K562 (cell line): Measurements from ENCODE around the gene FRMPD2. TPM values are rescaled to one million over a fixed set of nuclear protein-coding genes. Genes with fewer than 3 reads are reported as not detected.
A peak's percentile ranks its signal among the peaks of the same experiment; 100 is the strongest.

Experiments used
- ATAC-seq: fragments of 200-7000 bp; cut with Tn5 transposase; 3 replicates; pipeline ENCODE4 v1.9.1; 2020; ENCODE audit warnings: moderate library complexity
- BruUV-seq: library from RNA; stranded (reverse); fragments of 400-500 nt; replicated peaks from 2 replicates; lab custom pipeline; 2021; lab: Mats Ljungman, UMichigan
- CTCF ChIA-PET: fragments of 300-600 bp; formaldehyde crosslinking; extraction: SDS; loops from one replicate; lab custom pipeline; 2021; ENCODE audit warnings: low intra/inter-chr PET ratio; lab: Yijun Ruan, JAX
- POLR2A ChIA-PET: fragments of 300-600, 350-650 bp; sonication (Branson Sonifier 250); formaldehyde crosslinking; extraction: SDS; loops from one replicate; lab custom pipeline; 2021; ENCODE audit warnings: antibody characterized with exemption, inconsistent platforms; lab: Yijun Ruan, JAX
- DNase-seq, 4 experiments: peaks; one replicate each; pipeline versions ENCODE4 v3.0.0 to v3.0.0-alpha.2; 2011 to 2018; ENCODE audit warnings: low spot score in 3 of 4, mixed read lengths in 3 of 4; ENCODE audit errors: extremely low read depth in 1 of 4
- FAIRE-seq: peaks from 2 replicates; lab custom pipeline; 2011; peaks lifted over from hg19 to GRCh38; lab: Jason Lieb, UNC
- H2AFZ ChIP-seq: 2 replicates; pipeline ENCODE4 v1.6.0; 2011; ENCODE audit warnings: low read depth, low read length, control low read depth, inconsistent platforms
- H3K27ac ChIP-seq: fragments of 200-600 bp; 3 replicates; pipeline ENCODE4 v1.8.0; 2011; ENCODE audit warnings: low read depth, mild to moderate bottlenecking, control low read depth, inconsistent platforms, low read length, moderate library complexity, mixed read lengths; ENCODE audit errors: extremely low read depth
- H3K27me3 ChIP-seq, 2 experiments: fragments of 300-600 bp in 1 of 2; 2 replicates in 1 of 2; 3 replicates in 1 of 2; pipeline versions ENCODE4 v1.6.0 to v1.8.0; 2011; ENCODE audit warnings: inconsistent platforms in 2 of 2, low read length in 2 of 2, mild to moderate bottlenecking in 1 of 2, mixed read lengths in 1 of 2, moderate library complexity in 1 of 2; ENCODE audit not compliant: control insufficient read depth in 2 of 2, insufficient read depth in 2 of 2
- H3K36me3 ChIP-seq: fragments of 300-600 bp; 3 replicates; pipeline ENCODE4 v1.8.0; 2011; ENCODE audit warnings: mild to moderate bottlenecking, low read length, inconsistent platforms; ENCODE audit not compliant: control insufficient read depth, insufficient read depth
- H3K4me1 ChIP-seq, 2 experiments: fragments of 200-600 bp in 1 of 2; replicated peaks in 1 of 2; 2 replicates in 1 of 2; 3 replicates in 1 of 2; pipeline versions ENCODE4 v1.5.1 to v1.8.0; 2011; ENCODE audit warnings: inconsistent platforms in 2 of 2, low read length in 2 of 2, mild to moderate bottlenecking in 1 of 2, mixed read lengths in 1 of 2, moderate library complexity in 1 of 2; ENCODE audit not compliant: control insufficient read depth in 2 of 2, insufficient read depth in 2 of 2
- H3K4me2 ChIP-seq: 2 replicates; pipeline ENCODE4 v1.6.1; 2011; ENCODE audit warnings: low read length, control low read depth, inconsistent platforms, mixed read lengths; ENCODE audit not compliant: insufficient read depth
- H3K4me3 ChIP-seq: fragments of 200-600 bp; sonication (generic), shearing (Covaris generic); 2 replicates; pipeline ENCODE4 v1.5.1; 2016; ENCODE audit warnings: control low read depth, inconsistent platforms
- H3K79me2 ChIP-seq: fragments of 200-600 bp; 3 replicates; pipeline ENCODE4 v1.8.0; 2011; ENCODE audit warnings: low read length, inconsistent platforms; ENCODE audit not compliant: control insufficient read depth, insufficient read depth
- H3K9ac ChIP-seq, 2 experiments: 2 replicates each; pipeline versions ENCODE4 v1.6.0 to v1.6.1; 2011; ENCODE audit warnings: low read depth in 2 of 2, low read length in 2 of 2, control low read depth in 1 of 2, inconsistent platforms in 1 of 2, mild to moderate bottlenecking in 1 of 2, mixed read lengths in 1 of 2; ENCODE audit not compliant: insufficient read depth in 1 of 2
- H3K9me1 ChIP-seq: one replicate; pipeline ENCODE4 v1.6.0; 2011; ENCODE audit warnings: inconsistent platforms, mild to moderate bottlenecking, low read length, moderate library complexity; ENCODE audit not compliant: control insufficient read depth, insufficient read depth
- H3K9me3 ChIP-seq: replicated peaks from 2 replicates; pipeline ENCODE4 v1.5.1; 2011; ENCODE audit warnings: low read depth, low read length, inconsistent platforms; ENCODE audit not compliant: control insufficient read depth, insufficient read depth
- H4K20me1 ChIP-seq: replicated peaks from 2 replicates; pipeline ENCODE4 v1.6.1; 2011; ENCODE audit warnings: low read length, inconsistent platforms, mixed read lengths; ENCODE audit not compliant: control insufficient read depth, insufficient read depth
- ARNT ChIP-seq, 2 experiments: fragments of 450-650 bp; IDR thresholded peaks; 2 replicates each; pipeline ENCODE4 v1.6.1; 2016; ENCODE audit warnings: mild to moderate bottlenecking in 1 of 2
- ELF1 ChIP-seq: fragments of 200-800 bp; sonication (Bioruptor generic); IDR thresholded peaks from 2 replicates; pipeline ENCODE4 v1.6.1; 2016; ENCODE audit warnings: missing genetic modification characterization, missing compliant biosample characterization
- HMG20B ChIP-seq: fragments of 250-450 bp; sonication (Bioruptor Pico); IDR thresholded peaks from 2 replicates; pipeline ENCODE4 v1.5.0; 2021; ENCODE audit warnings: mild to moderate bottlenecking
- MBD1 ChIP-seq: fragments of 250-450 bp; sonication (Bioruptor Pico); IDR thresholded peaks from 2 replicates; pipeline ENCODE4 v1.8.0; 2022; ENCODE audit warnings: inconsistent platforms
- MED1 ChIP-seq: sonication (generic); formaldehyde crosslinking; IDR thresholded peaks from 2 replicates; pipeline ENCODE4 v1.8.1; 2023; ENCODE audit warnings: missing genetic modification reagents, borderline replicate concordance
- MEF2A ChIP-seq: IDR thresholded peaks from 2 replicates; pipeline ENCODE4 v1.6.1; 2011; ENCODE audit warnings: low read depth, mild to moderate bottlenecking, low read length, moderate library complexity; ENCODE audit not compliant: control insufficient read depth
- NR4A1 ChIP-seq, 2 experiments: fragments of 250-450 bp in 1 of 2; fragments of 450-650 bp in 1 of 2; sonication (Bioruptor Pico) in 1 of 2; IDR thresholded peaks; 2 replicates each; pipeline versions ENCODE4 v1.4.0 to v1.6.1; 2016 to 2020; ENCODE audit warnings: mild to moderate bottlenecking in 2 of 2, missing compliant biosample characterization in 1 of 2, missing genetic modification characterization in 1 of 2, moderate library complexity in 1 of 2
- PTTG1 ChIP-seq: fragments of 450-650 bp; IDR thresholded peaks from 2 replicates; pipeline ENCODE4 v1.6.1; 2016; ENCODE audit warnings: low read depth, mild to moderate bottlenecking, missing genetic modification characterization, missing compliant biosample characterization
- RCOR1 ChIP-seq, 2 experiments: IDR thresholded peaks; 2 replicates each; pipeline ENCODE4 v1.6.1; 2012; ENCODE audit warnings: low read depth in 2 of 2, low read length in 2 of 2, borderline replicate concordance in 1 of 2, improper control_type of control experiment in 1 of 2
- SREBF2 ChIP-seq: sonication (generic); formaldehyde crosslinking; IDR thresholded peaks from 2 replicates; pipeline ENCODE4 v1.4.0; 2020; ENCODE audit warnings: mild to moderate bottlenecking, missing genetic modification reagents
- TRIM24 ChIP-seq, 2 experiments: fragments of 450-650 bp; IDR thresholded peaks; 2 replicates each; pipeline ENCODE4 v1.6.1; 2016
- ZBTB7A ChIP-seq: IDR thresholded peaks from 2 replicates; pipeline ENCODE4 v1.6.1; 2011; ENCODE audit warnings: low read depth, mild to moderate bottlenecking, low read length, moderate library complexity, borderline replicate concordance; ENCODE audit not compliant: control insufficient read depth
- ZNF3 ChIP-seq: fragments of 250-450 bp; sonication (Bioruptor Pico); IDR thresholded peaks from 2 replicates; pipeline ENCODE4 v1.5.0; 2021; ENCODE audit warnings: mild to moderate bottlenecking, moderate library complexity
- WGBS: fragments of 100-300 bp; shearing (Covaris generic); methylation state at CpG from one replicate; pipeline ENCODE4 v1.1.6; 2016; ENCODE audit warnings: low coverage, mixed read lengths; ENCODE audit not compliant: insufficient coverage; ENCODE audit errors: missing lambda C conversion rate; 5-methylcytosine and 5-hydroxymethylcytosine counted together
- in situ Hi-C: fragments of 300-500 bp; cut with MboI; formaldehyde crosslinking; loops from 4 replicates; pipeline ENCODE4 v1.15.0; 2018; ENCODE audit warnings: inconsistent platforms, mixed read lengths
- intact Hi-C: fragments of 100-400 bp; cut with micrococcal nuclease; formaldehyde crosslinking; loops from 2 replicates; pipeline ENCODE4 v1.14.2; 2022
- polyA plus RNA-seq, 8 experiments: library from polyadenylated mRNA; depleted of rRNA in 4 of 8; stranded (reverse) in 5 of 8; unstranded in 3 of 8; fragments of >200 nt; fragmentation: Nextera tagmentation in 2 of 8; fragmentation: Illumina TruSeq in 1 of 8; extraction: Ambion mirVana in 2 of 8; extraction: Trizol in 1 of 8; gene quantifications; 2 replicates each; pipeline versions ENCODE4 v1.2.1 to v1.2.3, GENCODE V29; 2011 to 2014; ENCODE audit warnings: inconsistent platforms in 1 of 8, missing spikeins in 1 of 8
- total RNA-seq, 7 experiments: library from RNA; depleted of rRNA in 6 of 7; stranded (reverse); fragments of >200 nt in 6 of 7; fragmentation: Illumina TruSeq in 2 of 7; extraction: Trizol in 2 of 7; gene quantifications; 2 replicates each; pipeline versions ENCODE4 v1.2.1 to v1.2.3, GENCODE V29; 2011 to 2021; ENCODE audit warnings: low replicate concordance in 1 of 7
- TF ChIP-seq, protein P1 (sequence below), 2 experiments: fragments of 450-650 bp in 1 of 2; sonication (generic) in 1 of 2; formaldehyde crosslinking in 1 of 2; IDR thresholded peaks in 1 of 2; conservative IDR thresholded peaks in 1 of 2; 2 replicates each; pipeline versions ENCODE4 v1.6.1 to v1.8.1; 2016 to 2023; ENCODE audit warnings: mild to moderate bottlenecking in 2 of 2, moderate library complexity in 2 of 2, inconsistent platforms in 1 of 2, missing genetic modification reagents in 1 of 2
- TF ChIP-seq, protein P2 (sequence below): fragments of 450-650 bp; formaldehyde crosslinking; IDR thresholded peaks from 2 replicates; pipeline ENCODE4 v1.4.0; 2020; ENCODE audit warnings: mild to moderate bottlenecking, mixed read lengths
- TF ChIP-seq, protein P3 (sequence below): fragments of 450-650 bp; conservative IDR thresholded peaks from 2 replicates; pipeline ENCODE4 v1.6.1; 2016; ENCODE audit warnings: missing genetic modification characterization, low read depth, mild to moderate bottlenecking, missing compliant biosample characterization, moderate library complexity

Gene FRMPD2
- total and polyA plus RNA-seq, 9 of the 15 experiments (the other 6 are each of a cell fraction or from before 2014, with no cell fraction given) = 0.12 to 0.95 (median 0.33) TPM

GRCh38 chr10:48305905-48306264, 31.4 kb upstream of the FRMPD2 start:
- no peak for FAIRE-seq
- intact Hi-C loops (loop anchor here (2.0 to 5.0 kb wide), 3 partner anchors 49 to 201 kb away; no protein-coding TSS in a partner anchor), in situ Hi-C loops (no loop called here)
- no peaks in the 10 kb centered on the region for H3K9me1 ChIP-seq
- WGBS = 74% methylated on average over 9 of the region's 9 CpGs
- H3K4me3 ChIP-seq = peak overlapping the region; percentile 16; the same call in 1 of the 2 replicates
- peaks cover 10% of the 10 kb centered on the region; the same call in 2 of the 3 replicates for H3K36me3 ChIP-seq
- H3K4me1 ChIP-seq = peaks cover 9 to 19% of the 10 kb centered on the region in 2 experiments
- peak overlapping the region; percentile 98 for H2AFZ ChIP-seq
- peaks cover 4% of the 10 kb centered on the region; the same call in 1 of the 2 replicates for H3K9me3 ChIP-seq
- H3K27me3 ChIP-seq = no peaks in the 10 kb centered on the region; a peak in 1 of 5 replicates
- BruUV-seq = no TSS peak
- ATAC-seq = no peak
- H3K27ac ChIP-seq = peak overlapping the region; percentile 62
- peak overlapping the region; percentile 3 to 42; a peak in 3 of 4 replicates for H3K9ac ChIP-seq
- peaks cover 19% of the 10 kb centered on the region; the same call in 1 of the 2 replicates for H4K20me1 ChIP-seq
- POLR2A ChIA-PET = interaction anchor here (0.6 kb wide), 1 partner anchor 198 kb away, joined by 4 read pairs; no protein-coding TSS in a partner anchor
- CTCF ChIA-PET = no interaction called here
- peaks cover 41% of the 10 kb centered on the region for H3K79me2 ChIP-seq
- H3K4me2 ChIP-seq = peak overlapping the region; percentile 75
- no peak for DNase-seq
- TF ChIP-seq, protein P1, sequence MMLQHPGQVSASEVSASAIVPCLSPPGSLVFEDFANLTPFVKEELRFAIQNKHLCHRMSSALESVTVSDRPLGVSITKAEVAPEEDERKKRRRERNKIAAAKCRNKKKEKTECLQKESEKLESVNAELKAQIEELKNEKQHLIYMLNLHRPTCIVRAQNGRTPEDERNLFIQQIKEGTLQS (IDR thresholded peaks at IDR 0.05) = no peak
- TF ChIP-seq, protein P1 (CRISPR knock-in tag; conservative IDR thresholded peaks at IDR 0.05) = no peak
- TF ChIP-seq ARNT (IDR thresholded peaks at IDR 0.05) (0 out of 4 replicates have a peak, but pooled peaks of 1 of the 2 experiments have one; percentile 34), MEF2A (no peak), MED1 (CRISPR knock-in tag) (no peak), HMG20B (CRISPR knock-in tag) (no peak), MBD1 (peak; percentile 78; the same call in 1 of the 2 replicates), SREBF2 (no peak), TRIM24 (IDR thresholded peaks at IDR 0.05) (no peak), NR4A1 (CRISPR knock-in tag; IDR thresholded peaks at IDR 0.05) (no peak), NR4A1 (tag; IDR thresholded peaks at IDR 0.05) (0 out of 2 replicates have a peak, but pooled peaks have one; percentile 22), ZBTB7A (no peak), ELF1 (tag) (0 out of 2 replicates have a peak, but pooled peaks have one; percentile 28), PTTG1 (tag) (no peak), ZNF3 (CRISPR knock-in tag) (0 out of 2 replicates have a peak, but pooled peaks have one; percentile 29), RCOR1 (IDR thresholded peaks at IDR 0.05; ENCODE audit: borderline replicate concordance in 1 of 2, low read depth in 2 of 2, low read length in 2 of 2) (no peak)
- TF ChIP-seq, protein P2, sequence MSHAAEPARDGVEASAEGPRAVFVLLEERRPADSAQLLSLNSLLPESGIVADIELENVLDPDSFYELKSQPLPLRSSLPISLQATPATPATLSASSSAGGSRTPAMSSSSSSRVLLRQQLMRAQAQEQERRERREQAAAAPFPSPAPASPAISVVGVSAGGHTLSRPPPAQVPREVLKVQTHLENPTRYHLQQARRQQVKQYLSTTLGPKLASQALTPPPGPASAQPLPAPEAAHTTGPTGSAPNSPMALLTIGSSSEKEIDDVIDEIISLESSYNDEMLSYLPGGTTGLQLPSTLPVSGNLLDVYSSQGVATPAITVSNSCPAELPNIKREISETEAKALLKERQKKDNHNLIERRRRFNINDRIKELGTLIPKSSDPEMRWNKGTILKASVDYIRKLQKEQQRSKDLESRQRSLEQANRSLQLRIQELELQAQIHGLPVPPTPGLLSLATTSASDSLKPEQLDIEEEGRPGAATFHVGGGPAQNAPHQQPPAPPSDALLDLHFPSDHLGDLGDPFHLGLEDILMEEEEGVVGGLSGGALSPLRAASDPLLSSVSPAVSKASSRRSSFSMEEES (CRISPR knock-in tag) = no peak
- TF ChIP-seq, protein P3, sequence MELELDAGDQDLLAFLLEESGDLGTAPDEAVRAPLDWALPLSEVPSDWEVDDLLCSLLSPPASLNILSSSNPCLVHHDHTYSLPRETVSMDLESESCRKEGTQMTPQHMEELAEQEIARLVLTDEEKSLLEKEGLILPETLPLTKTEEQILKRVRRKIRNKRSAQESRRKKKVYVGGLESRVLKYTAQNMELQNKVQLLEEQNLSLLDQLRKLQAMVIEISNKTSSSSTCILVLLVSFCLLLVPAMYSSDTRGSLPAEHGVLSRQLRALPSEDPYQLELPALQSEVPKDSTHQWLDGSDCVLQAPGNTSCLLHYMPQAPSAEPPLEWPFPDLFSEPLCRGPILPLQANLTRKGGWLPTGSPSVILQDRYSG = 0 out of 2 replicates have a peak, but pooled peaks have one; percentile 55
